Measurements from ENCODE around the gene CORT.

DNA sequence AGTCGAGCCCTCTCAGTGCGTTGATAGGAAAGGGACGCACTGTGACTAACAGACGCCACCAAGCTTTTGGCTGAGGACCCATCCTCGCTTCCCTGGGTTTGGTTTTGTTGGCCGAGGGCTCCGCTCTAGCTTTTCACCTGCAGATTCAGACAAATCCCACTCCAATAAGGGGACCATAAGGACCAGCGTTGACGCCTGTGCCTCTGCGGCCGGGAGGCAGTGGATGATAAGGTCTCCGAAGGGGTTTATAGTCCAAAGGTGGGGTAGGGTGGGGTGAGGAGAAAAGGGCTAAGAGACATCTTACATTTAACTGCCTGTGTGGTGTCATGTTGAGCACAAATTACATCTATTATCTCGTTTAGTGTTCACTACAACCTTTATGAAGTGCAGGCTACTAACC, 25.7 kb downstream of the CORT start:
- no peak for TF ChIP-seq POLR2A (IDR thresholded peaks at IDR 0.05)
- TF ChIP-seq, protein P1, sequence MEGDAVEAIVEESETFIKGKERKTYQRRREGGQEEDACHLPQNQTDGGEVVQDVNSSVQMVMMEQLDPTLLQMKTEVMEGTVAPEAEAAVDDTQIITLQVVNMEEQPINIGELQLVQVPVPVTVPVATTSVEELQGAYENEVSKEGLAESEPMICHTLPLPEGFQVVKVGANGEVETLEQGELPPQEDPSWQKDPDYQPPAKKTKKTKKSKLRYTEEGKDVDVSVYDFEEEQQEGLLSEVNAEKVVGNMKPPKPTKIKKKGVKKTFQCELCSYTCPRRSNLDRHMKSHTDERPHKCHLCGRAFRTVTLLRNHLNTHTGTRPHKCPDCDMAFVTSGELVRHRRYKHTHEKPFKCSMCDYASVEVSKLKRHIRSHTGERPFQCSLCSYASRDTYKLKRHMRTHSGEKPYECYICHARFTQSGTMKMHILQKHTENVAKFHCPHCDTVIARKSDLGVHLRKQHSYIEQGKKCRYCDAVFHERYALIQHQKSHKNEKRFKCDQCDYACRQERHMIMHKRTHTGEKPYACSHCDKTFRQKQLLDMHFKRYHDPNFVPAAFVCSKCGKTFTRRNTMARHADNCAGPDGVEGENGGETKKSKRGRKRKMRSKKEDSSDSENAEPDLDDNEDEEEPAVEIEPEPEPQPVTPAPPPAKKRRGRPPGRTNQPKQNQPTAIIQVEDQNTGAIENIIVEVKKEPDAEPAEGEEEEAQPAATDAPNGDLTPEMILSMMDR (IDR thresholded peaks at IDR 0.05) = no peak
